ENCODE results near the gene SYNDIG1L.

SYNDIG1L gene

GRCh38 chr14:74380172-74380571 is 45.8 kb downstream of the SYNDIG1L start:
- CTCF ChIA-PET, result no interaction called here
- DNase-seq (ENCODE audit: extremely low spot score), result no peak
- POLR2A ChIA-PET, result no interaction called here
- TF ChIP-seq CTCF (IDR thresholded peaks at IDR 0.05; ENCODE audit: control extremely low read depth, extremely low read depth, low read depth, missing control alignments), result no peak

GRCh38 chr14:74377976-74378690 is 47.9 kb downstream of the SYNDIG1L start:
- CTCF ChIA-PET, result interaction anchor here (0.6 kb wide), 1 partner anchor 9 kb away, joined by 3 read pairs; no protein-coding TSS in a partner anchor
- DNase-seq (ENCODE audit: extremely low spot score), result no peak
- POLR2A ChIA-PET, result no interaction called here
- TF ChIP-seq CTCF (IDR thresholded peaks at IDR 0.05; ENCODE audit: control extremely low read depth, extremely low read depth, low read depth, missing control alignments), result no peak

- POLR2A ChIA-PET, result no interaction called here
- TF ChIP-seq CTCF (IDR thresholded peaks at IDR 0.05; ENCODE audit: control extremely low read depth, extremely low read depth, low read depth, missing control alignments), result no peak
- no peak for DNase-seq (ENCODE audit: extremely low spot score)
- CTCF ChIA-PET, result interaction anchor here (1.2 kb wide), 1 partner anchor 9 kb away, joined by 3 read pairs; no protein-coding TSS in a partner anchor
Measured at GRCh38 chr14:74368441-74368840, 57.6 kb downstream of the SYNDIG1L start.

- ChIA-PET CTCF (interaction anchor here (1.2 kb wide), 1 partner anchor 8 kb away, joined by 3 read pairs; no protein-coding TSS in a partner anchor), POLR2A (no interaction called here)
- no peak for TF ChIP-seq CTCF (IDR thresholded peaks at IDR 0.05; ENCODE audit: control extremely low read depth, extremely low read depth, low read depth, missing control alignments)
- no peak for DNase-seq (ENCODE audit: extremely low spot score)
Measured at GRCh38 chr14:74368026-74368425, 58.0 kb downstream of the SYNDIG1L start.

GRCh38 chr14:74364271-74364880 is 61.6 kb downstream of the SYNDIG1L start:
- TF ChIP-seq CTCF (IDR thresholded peaks at IDR 0.05; ENCODE audit: control extremely low read depth, extremely low read depth, low read depth, missing control alignments), result no peak
- POLR2A ChIA-PET, result no interaction called here
- CTCF ChIA-PET, result interaction anchor here (1.5 to 1.9 kb wide), 2 partner anchors 17 to 254 kb away, joined by 4 to 5 read pairs; partner anchors contain the start of gene VRTN
- DNase-seq (ENCODE audit: extremely low spot score), result no peak

GRCh38 chr14:74362361-74362915 is 63.6 kb downstream of the SYNDIG1L start:
- POLR2A ChIA-PET, result no interaction called here
- CTCF ChIA-PET, result interaction anchor here (1.1 to 1.9 kb wide), 4 partner anchors 12 to 255 kb away, joined by 4 to 5 read pairs (median 4); partner anchors contain the start of genes ISCA2 and NPC2
- peak; percentile 83 for DNase-seq (ENCODE audit: extremely low spot score)
- TF ChIP-seq CTCF (IDR thresholded peaks at IDR 0.05; ENCODE audit: control extremely low read depth, extremely low read depth, low read depth, missing control alignments), result peak; percentile 88

All from GM10248 (cell line).